DMS114 treated with DMSO at 0.1 percent for 48 hours (cell line): ENCODE measurements around the gene SMAD6.
"Not testable (repeated sequence)": the region's sequence is repeated elsewhere in the genome, so short reads cannot be mapped to it uniquely, and the experiment has no call there.

Experiments used
- DNase-seq: peaks from one replicate; lab custom pipeline; 2025; ENCODE audit not compliant: unreplicated experiment; lab: John Stamatoyannopoulos, UW

Gene SMAD6

GRCh38 chr15:66821307-66821706 lies 119.3 kb downstream of the SMAD6 start:
- DNase-seq = no peak

- no peak for DNase-seq
These were observed 120.1 kb downstream of the SMAD6 start for GRCh38 chr15:66822114-66822513.

GRCh38 chr15:66822576-66822975 lies 120.5 kb downstream of the SMAD6 start:
- DNase-seq = no peak

GRCh38 chr15:66823601-66824000 lies 121.6 kb downstream of the SMAD6 start:
- no peak for DNase-seq

GRCh38 chr15:66824424-66824823 lies 122.4 kb downstream of the SMAD6 start:
- DNase-seq = no peak

- DNase-seq = no peak
These were observed 123.1 kb downstream of the SMAD6 start for GRCh38 chr15:66825139-66825538.

- no peak for DNase-seq
These were observed 123.7 kb downstream of the SMAD6 start for GRCh38 chr15:66825731-66826130.

- no peak for DNase-seq
These were observed 124.5 kb downstream of the SMAD6 start for GRCh38 chr15:66826507-66826906.

GRCh38 chr15:66827039-66827697 lies 125.1 kb downstream of the SMAD6 start:
- no peak for DNase-seq

- DNase-seq = no peak
These were observed 125.6 kb downstream of the SMAD6 start for GRCh38 chr15:66827698-66828055.

- not testable (repeated sequence) for DNase-seq
These were observed 126.9 kb downstream of the SMAD6 start for GRCh38 chr15:66828817-66829541.

- no peak for DNase-seq
These were observed 127.6 kb downstream of the SMAD6 start for GRCh38 chr15:66829551-66830121.

GRCh38 chr15:66830358-66830757 lies 128.3 kb downstream of the SMAD6 start:
- no peak for DNase-seq

GRCh38 chr15:66830823-66831222 lies 128.8 kb downstream of the SMAD6 start:
- no peak for DNase-seq

- no peak for DNase-seq
These were observed 129.3 kb downstream of the SMAD6 start for GRCh38 chr15:66831289-66831688.

GRCh38 chr15:66831801-66832390 lies 129.9 kb downstream of the SMAD6 start:
- DNase-seq = no peak
